HepG2 (cell line): Measurements from ENCODE around the gene SAA2. TPM values are rescaled to one million over a fixed set of nuclear protein-coding genes. Genes with fewer than 3 reads are reported as not detected.

Source experiments
- CHCHD3 ChIP-seq: sonication (generic); formaldehyde crosslinking; IDR thresholded peaks from 2 replicates; pipeline ENCODE4 v1.8.0; 2022; ENCODE audit warnings: mild to moderate bottlenecking, missing genetic modification reagents, moderate library complexity
- IRF2 ChIP-seq: IDR thresholded peaks from 2 replicates; pipeline ENCODE4 v1.6.1; 2018; ENCODE audit warnings: missing genetic modification reagents, missing compliant biosample characterization
- JUNB ChIP-seq: sonication (generic); formaldehyde crosslinking; IDR thresholded peaks from 2 replicates; pipeline ENCODE4 v1.8.0; 2022; ENCODE audit warnings: missing genetic modification reagents, mild to moderate bottlenecking, borderline replicate concordance
- KAT7 ChIP-seq: IDR thresholded peaks from 2 replicates; pipeline ENCODE4 v1.6.1; 2018; ENCODE audit warnings: borderline replicate concordance, missing compliant biosample characterization
- LCORL ChIP-seq, 2 experiments: fragments of 450-650 bp in 1 of 2; sonication (generic) in 1 of 2; formaldehyde crosslinking in 1 of 2; IDR thresholded peaks; 2 replicates each; pipeline versions ENCODE4 v1.5.0 to v1.6.1; 2017 to 2020; ENCODE audit warnings: antibody characterized with exemption in 1 of 2, missing genetic modification reagents in 1 of 2
- MAZ ChIP-seq, 2 experiments: sonication (generic) in 1 of 2; formaldehyde crosslinking in 1 of 2; IDR thresholded peaks; 2 replicates each; pipeline versions ENCODE4 v1.5.0 to v1.6.1; 2012 to 2020; ENCODE audit warnings: low read depth in 2 of 2, mild to moderate bottlenecking in 2 of 2, borderline replicate concordance in 1 of 2, improper control_type of control experiment in 1 of 2, low read length in 1 of 2, missing genetic modification reagents in 1 of 2, moderate library complexity in 1 of 2
- MTA1 ChIP-seq: sonication (generic); formaldehyde crosslinking; IDR thresholded peaks from 2 replicates; pipeline ENCODE4 v1.4.0; 2020; ENCODE audit warnings: missing genetic modification reagents, mild to moderate bottlenecking, borderline replicate concordance
- NFYC ChIP-seq: IDR thresholded peaks from 2 replicates; pipeline ENCODE4 v1.6.1; 2016; ENCODE audit warnings: missing genetic modification reagents, missing compliant biosample characterization
- NRL ChIP-seq: sonication (generic); formaldehyde crosslinking; IDR thresholded peaks from 2 replicates; pipeline ENCODE4 v1.5.0; 2020; ENCODE audit warnings: missing genetic modification reagents, mild to moderate bottlenecking, moderate library complexity, borderline replicate concordance
- SOX5 ChIP-seq: IDR thresholded peaks from 2 replicates; pipeline ENCODE4 v1.6.1; 2016; ENCODE audit warnings: borderline replicate concordance
- THAP11 ChIP-seq: IDR thresholded peaks from 2 replicates; pipeline ENCODE4 v1.6.1; 2016; ENCODE audit warnings: missing biosample characterization, missing genetic modification reagents
- ZMYM3 ChIP-seq: sonication (generic); formaldehyde crosslinking; IDR thresholded peaks from 2 replicates; pipeline ENCODE4 v1.5.1; 2020; ENCODE audit warnings: mild to moderate bottlenecking, missing genetic modification reagents
- ZNF430 ChIP-seq: sonication (generic); formaldehyde crosslinking; IDR thresholded peaks from 2 replicates; pipeline ENCODE4 v1.9.0; 2021; ENCODE audit warnings: mild to moderate bottlenecking, missing genetic modification reagents
- ZNF577 ChIP-seq: sonication (generic); formaldehyde crosslinking; IDR thresholded peaks from 2 replicates; pipeline ENCODE4 v1.4.0; 2020; ENCODE audit warnings: mild to moderate bottlenecking, low read depth, missing genetic modification reagents, borderline replicate concordance
- ZNF75D ChIP-seq: sonication (generic); formaldehyde crosslinking; IDR thresholded peaks from 2 replicates; pipeline ENCODE4 v1.8.1; 2023; ENCODE audit warnings: missing genetic modification reagents, mild to moderate bottlenecking, borderline replicate concordance
- ZNF790 ChIP-seq: sonication (generic); formaldehyde crosslinking; IDR thresholded peaks from 2 replicates; pipeline ENCODE4 v1.8.0; 2022; ENCODE audit warnings: missing genetic modification reagents, mild to moderate bottlenecking, borderline replicate concordance
- polyA plus RNA-seq, 8 experiments: library from polyadenylated mRNA; depleted of rRNA in 3 of 8; stranded (reverse) in 7 of 8; unstranded in 1 of 8; fragments of >200 nt; fragmentation: Illumina TruSeq in 4 of 8; extraction: Trizol in 4 of 8; gene quantifications; 2 replicates each; pipeline versions ENCODE4 v1.2.1 to v1.2.3, GENCODE V29; 2011 to 2016; ENCODE audit warnings: low read depth in 4 of 8, missing spikeins in 1 of 8, mixed read lengths in 1 of 8; ENCODE audit not compliant: insufficient read depth in 1 of 8
- total RNA-seq, 5 experiments: library from RNA; depleted of rRNA; stranded (reverse); fragments of >200 nt; fragmentation: Illumina TruSeq; extraction: Trizol; gene quantifications; 2 replicates each; pipeline ENCODE4 v1.2.3, GENCODE V29; 2016; ENCODE audit warnings: low read depth in 1 of 5
- TF ChIP-seq, protein P1 (sequence below): sonication (generic); formaldehyde crosslinking; IDR thresholded peaks from 2 replicates; pipeline ENCODE4 v1.5.1; 2020; ENCODE audit warnings: mild to moderate bottlenecking, missing genetic modification reagents, moderate library complexity
- TF ChIP-seq, protein P2 (sequence below): sonication (generic); formaldehyde crosslinking; IDR thresholded peaks from 2 replicates; pipeline ENCODE4 v1.5.0; 2020; ENCODE audit warnings: missing genetic modification reagents, mild to moderate bottlenecking, borderline replicate concordance
- TF ChIP-seq, protein P3 (sequence below): sonication (generic); formaldehyde crosslinking; IDR thresholded peaks from 2 replicates; pipeline ENCODE4 v1.4.0; 2020; ENCODE audit warnings: missing genetic modification reagents
- TF ChIP-seq, protein P4 (sequence below): sonication (generic); formaldehyde crosslinking; IDR thresholded peaks from 2 replicates; pipeline ENCODE4 v1.4.0; 2020; ENCODE audit warnings: missing genetic modification reagents, mild to moderate bottlenecking, borderline replicate concordance
- TF ChIP-seq, protein P5 (sequence below): sonication (generic); formaldehyde crosslinking; IDR thresholded peaks from 2 replicates; pipeline ENCODE4 v1.9.0; 2022; ENCODE audit warnings: low read depth, missing genetic modification reagents

The SAA2 gene
- total and polyA plus RNA-seq, 2 of the 13 experiments (the other 11 are each of a cell fraction or from before 2014, with no cell fraction given), result 0.27 TPM; not detected in 1

DNA sequence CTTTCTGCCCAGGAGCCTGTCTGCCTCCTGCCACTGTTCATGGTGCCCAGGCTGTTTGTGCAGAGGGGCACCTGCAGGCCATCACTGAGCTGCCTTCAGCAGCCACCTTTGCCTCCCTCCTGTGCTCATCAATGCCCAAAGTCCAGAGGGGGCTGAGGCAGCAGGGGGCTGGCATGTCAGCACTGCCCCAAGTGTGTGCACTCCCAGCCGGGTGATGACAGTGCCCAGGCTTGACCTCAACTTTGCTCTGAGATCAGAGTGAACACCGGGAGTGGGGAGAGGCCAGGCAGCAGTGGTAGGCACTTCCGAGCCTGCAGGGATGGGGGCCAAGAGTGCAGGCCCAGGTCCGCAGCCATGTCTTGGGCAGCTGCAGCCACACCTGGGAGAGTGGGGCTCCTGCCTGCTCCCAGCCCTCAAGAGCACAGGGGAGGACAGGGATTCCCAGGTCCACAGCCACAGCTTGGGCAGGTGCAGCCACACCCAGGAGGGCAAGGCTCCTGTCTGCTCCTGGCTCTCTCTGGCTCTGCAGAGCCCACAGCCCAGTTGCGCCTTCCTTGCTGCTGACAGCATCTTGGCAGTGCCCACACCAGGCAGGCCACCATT is 27.1 kb downstream of the SAA2 start (continued):
- TF ChIP-seq MAZ (IDR thresholded peaks at IDR 0.05; ENCODE audit: borderline replicate concordance, low read depth, low read length) (no peak), MAZ (CRISPR knock-in tag; IDR thresholded peaks at IDR 0.05; ENCODE audit: low read depth) (no peak), MTA1 (CRISPR knock-in tag) (no peak), ZNF75D (no peak), IRF2 (no peak), THAP11 (CRISPR knock-in tag) (no peak), NFYC (CRISPR knock-in tag) (no peak), NRL (CRISPR knock-in tag) (peak; percentile 49; the same call in 1 of the 2 replicates), JUNB (CRISPR knock-in tag) (no peak), ZNF430 (no peak), ZMYM3 (CRISPR knock-in tag) (no peak), CHCHD3 (CRISPR knock-in tag) (0 out of 2 replicates have a peak, but pooled peaks have one; percentile 53), ZNF790 (no peak), KAT7 (CRISPR knock-in tag) (no peak), ZNF577 (no peak), LCORL (IDR thresholded peaks at IDR 0.05) (no peak), LCORL (CRISPR knock-in tag; IDR thresholded peaks at IDR 0.05) (no peak), SOX5 (no peak)
- TF ChIP-seq, protein P1, sequence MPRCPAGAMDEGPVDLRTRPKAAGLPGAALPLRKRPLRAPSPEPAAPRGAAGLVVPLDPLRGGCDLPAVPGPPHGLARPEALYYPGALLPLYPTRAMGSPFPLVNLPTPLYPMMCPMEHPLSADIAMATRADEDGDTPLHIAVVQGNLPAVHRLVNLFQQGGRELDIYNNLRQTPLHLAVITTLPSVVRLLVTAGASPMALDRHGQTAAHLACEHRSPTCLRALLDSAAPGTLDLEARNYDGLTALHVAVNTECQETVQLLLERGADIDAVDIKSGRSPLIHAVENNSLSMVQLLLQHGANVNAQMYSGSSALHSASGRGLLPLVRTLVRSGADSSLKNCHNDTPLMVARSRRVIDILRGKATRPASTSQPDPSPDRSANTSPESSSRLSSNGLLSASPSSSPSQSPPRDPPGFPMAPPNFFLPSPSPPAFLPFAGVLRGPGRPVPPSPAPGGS (CRISPR knock-in tag), result no peak
- TF ChIP-seq, protein P2, sequence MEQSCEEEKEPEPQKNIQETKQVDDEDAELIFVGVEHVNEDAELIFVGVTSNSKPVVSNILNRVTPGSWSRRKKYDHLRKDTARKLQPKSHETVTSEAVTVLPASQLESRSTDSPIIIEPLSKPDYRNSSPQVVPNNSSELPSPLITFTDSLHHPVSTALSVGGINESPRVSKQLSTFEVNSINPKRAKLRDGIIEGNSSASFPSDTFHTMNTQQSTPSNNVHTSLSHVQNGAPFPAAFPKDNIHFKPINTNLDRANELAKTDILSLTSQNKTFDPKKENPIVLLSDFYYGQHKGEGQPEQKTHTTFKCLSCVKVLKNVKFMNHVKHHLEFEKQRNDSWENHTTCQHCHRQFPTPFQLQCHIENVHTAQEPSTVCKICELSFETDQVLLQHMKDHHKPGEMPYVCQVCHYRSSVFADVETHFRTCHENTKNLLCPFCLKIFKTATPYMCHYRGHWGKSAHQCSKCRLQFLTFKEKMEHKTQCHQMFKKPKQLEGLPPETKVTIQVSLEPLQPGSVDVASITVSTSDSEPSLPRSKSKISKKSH (CRISPR knock-in tag), result peak; percentile 55; the same call in 1 of the 2 replicates
- TF ChIP-seq, protein P3, sequence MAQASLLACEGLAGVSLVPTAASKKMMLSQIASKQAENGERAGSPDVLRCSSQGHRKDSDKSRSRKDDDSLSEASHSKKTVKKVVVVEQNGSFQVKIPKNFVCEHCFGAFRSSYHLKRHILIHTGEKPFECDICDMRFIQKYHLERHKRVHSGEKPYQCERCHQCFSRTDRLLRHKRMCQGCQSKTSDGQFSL, result no peak
- TF ChIP-seq, protein P4, sequence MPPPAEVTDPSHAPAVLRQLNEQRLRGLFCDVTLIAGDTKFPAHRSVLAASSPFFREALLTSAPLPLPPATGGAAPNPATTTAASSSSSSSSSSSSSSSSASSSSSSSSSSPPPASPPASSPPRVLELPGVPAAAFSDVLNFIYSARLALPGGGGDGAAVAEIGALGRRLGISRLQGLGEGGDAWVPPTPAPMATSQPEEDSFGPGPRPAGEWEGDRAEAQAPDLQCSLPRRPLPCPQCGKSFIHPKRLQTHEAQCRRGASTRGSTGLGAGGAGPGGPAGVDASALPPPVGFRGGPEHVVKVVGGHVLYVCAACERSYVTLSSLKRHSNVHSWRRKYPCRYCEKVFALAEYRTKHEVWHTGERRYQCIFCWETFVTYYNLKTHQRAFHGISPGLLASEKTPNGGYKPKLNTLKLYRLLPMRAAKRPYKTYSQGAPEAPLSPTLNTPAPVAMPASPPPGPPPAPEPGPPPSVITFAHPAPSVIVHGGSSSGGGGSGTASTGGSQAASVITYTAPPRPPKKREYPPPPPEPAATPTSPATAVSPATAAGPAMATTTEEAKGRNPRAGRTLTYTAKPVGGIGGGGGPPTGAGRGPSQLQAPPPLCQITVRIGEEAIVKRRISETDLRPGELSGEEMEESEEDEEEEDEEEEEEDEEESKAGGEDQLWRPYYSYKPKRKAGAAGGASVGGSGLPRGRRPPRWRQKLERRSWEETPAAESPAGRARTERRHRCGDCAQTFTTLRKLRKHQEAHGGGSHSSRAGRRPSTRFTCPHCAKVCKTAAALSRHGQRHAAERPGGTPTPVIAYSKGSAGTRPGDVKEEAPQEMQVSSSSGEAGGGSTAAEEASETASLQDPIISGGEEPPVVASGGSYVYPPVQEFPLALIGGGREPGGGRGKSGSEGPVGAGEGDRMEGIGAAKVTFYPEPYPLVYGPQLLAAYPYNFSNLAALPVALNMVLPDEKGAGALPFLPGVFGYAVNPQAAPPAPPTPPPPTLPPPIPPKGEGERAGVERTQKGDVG (CRISPR knock-in tag), result no peak
- TF ChIP-seq, protein P5, sequence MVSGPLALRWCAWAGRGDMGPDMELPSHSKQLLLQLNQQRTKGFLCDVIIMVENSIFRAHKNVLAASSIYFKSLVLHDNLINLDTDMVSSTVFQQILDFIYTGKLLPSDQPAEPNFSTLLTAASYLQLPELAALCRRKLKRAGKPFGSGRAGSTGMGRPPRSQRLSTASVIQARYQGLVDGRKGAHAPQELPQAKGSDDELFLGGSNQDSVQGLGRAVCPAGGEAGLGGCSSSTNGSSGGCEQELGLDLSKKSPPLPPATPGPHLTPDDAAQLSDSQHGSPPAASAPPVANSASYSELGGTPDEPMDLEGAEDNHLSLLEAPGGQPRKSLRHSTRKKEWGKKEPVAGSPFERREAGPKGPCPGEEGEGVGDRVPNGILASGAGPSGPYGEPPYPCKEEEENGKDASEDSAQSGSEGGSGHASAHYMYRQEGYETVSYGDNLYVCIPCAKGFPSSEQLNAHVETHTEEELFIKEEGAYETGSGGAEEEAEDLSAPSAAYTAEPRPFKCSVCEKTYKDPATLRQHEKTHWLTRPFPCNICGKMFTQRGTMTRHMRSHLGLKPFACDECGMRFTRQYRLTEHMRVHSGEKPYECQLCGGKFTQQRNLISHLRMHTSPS (CRISPR knock-in tag), result peak; percentile 92; the same call in 1 of the 2 replicates
